K562 (cell line): Measurements from ENCODE around the gene CMTR1. TPM values are rescaled to one million over a fixed set of nuclear protein-coding genes. Genes with fewer than 3 reads are reported as not detected.
A peak's percentile ranks its signal among the peaks of the same experiment; 100 is the strongest.

Experiments used
- ATAC-seq: fragments of 200-7000 bp; cut with Tn5 transposase; 3 replicates; pipeline ENCODE4 v1.9.1; 2020; ENCODE audit warnings: moderate library complexity
- BruUV-seq: library from RNA; stranded (reverse); fragments of 400-500 nt; replicated peaks from 2 replicates; lab custom pipeline; 2021; lab: Mats Ljungman, UMichigan
- CTCF ChIA-PET: fragments of 300-600 bp; formaldehyde crosslinking; extraction: SDS; loops from one replicate; lab custom pipeline; 2021; ENCODE audit warnings: low intra/inter-chr PET ratio; lab: Yijun Ruan, JAX
- POLR2A ChIA-PET: fragments of 300-600, 350-650 bp; sonication (Branson Sonifier 250); formaldehyde crosslinking; extraction: SDS; loops from one replicate; lab custom pipeline; 2021; ENCODE audit warnings: antibody characterized with exemption, inconsistent platforms; lab: Yijun Ruan, JAX
- DNase-seq, 4 experiments: peaks; one replicate each; pipeline versions ENCODE4 v3.0.0 to v3.0.0-alpha.2; 2011 to 2018; ENCODE audit warnings: low spot score in 3 of 4, mixed read lengths in 3 of 4; ENCODE audit errors: extremely low read depth in 1 of 4
- FAIRE-seq: peaks from 2 replicates; lab custom pipeline; 2011; peaks lifted over from hg19 to GRCh38; lab: Jason Lieb, UNC
- H2AFZ ChIP-seq: 2 replicates; pipeline ENCODE4 v1.6.0; 2011; ENCODE audit warnings: low read depth, low read length, control low read depth, inconsistent platforms
- H3K27ac ChIP-seq: fragments of 200-600 bp; 3 replicates; pipeline ENCODE4 v1.8.0; 2011; ENCODE audit warnings: low read depth, mild to moderate bottlenecking, control low read depth, inconsistent platforms, low read length, moderate library complexity, mixed read lengths; ENCODE audit errors: extremely low read depth
- H3K27me3 ChIP-seq, 2 experiments: fragments of 300-600 bp in 1 of 2; 2 replicates in 1 of 2; 3 replicates in 1 of 2; pipeline versions ENCODE4 v1.6.0 to v1.8.0; 2011; ENCODE audit warnings: inconsistent platforms in 2 of 2, low read length in 2 of 2, mild to moderate bottlenecking in 1 of 2, mixed read lengths in 1 of 2, moderate library complexity in 1 of 2; ENCODE audit not compliant: control insufficient read depth in 2 of 2, insufficient read depth in 2 of 2
- H3K36me3 ChIP-seq: fragments of 300-600 bp; 3 replicates; pipeline ENCODE4 v1.8.0; 2011; ENCODE audit warnings: mild to moderate bottlenecking, low read length, inconsistent platforms; ENCODE audit not compliant: control insufficient read depth, insufficient read depth
- H3K4me1 ChIP-seq, 2 experiments: fragments of 200-600 bp in 1 of 2; replicated peaks in 1 of 2; 2 replicates in 1 of 2; 3 replicates in 1 of 2; pipeline versions ENCODE4 v1.5.1 to v1.8.0; 2011; ENCODE audit warnings: inconsistent platforms in 2 of 2, low read length in 2 of 2, mild to moderate bottlenecking in 1 of 2, mixed read lengths in 1 of 2, moderate library complexity in 1 of 2; ENCODE audit not compliant: control insufficient read depth in 2 of 2, insufficient read depth in 2 of 2
- H3K4me2 ChIP-seq: 2 replicates; pipeline ENCODE4 v1.6.1; 2011; ENCODE audit warnings: low read length, control low read depth, inconsistent platforms, mixed read lengths; ENCODE audit not compliant: insufficient read depth
- H3K4me3 ChIP-seq: fragments of 200-600 bp; sonication (generic), shearing (Covaris generic); 2 replicates; pipeline ENCODE4 v1.5.1; 2016; ENCODE audit warnings: control low read depth, inconsistent platforms
- H3K79me2 ChIP-seq: fragments of 200-600 bp; 3 replicates; pipeline ENCODE4 v1.8.0; 2011; ENCODE audit warnings: low read length, inconsistent platforms; ENCODE audit not compliant: control insufficient read depth, insufficient read depth
- H3K9ac ChIP-seq, 2 experiments: 2 replicates each; pipeline versions ENCODE4 v1.6.0 to v1.6.1; 2011; ENCODE audit warnings: low read depth in 2 of 2, low read length in 2 of 2, control low read depth in 1 of 2, inconsistent platforms in 1 of 2, mild to moderate bottlenecking in 1 of 2, mixed read lengths in 1 of 2; ENCODE audit not compliant: insufficient read depth in 1 of 2
- H3K9me1 ChIP-seq: one replicate; pipeline ENCODE4 v1.6.0; 2011; ENCODE audit warnings: inconsistent platforms, mild to moderate bottlenecking, low read length, moderate library complexity; ENCODE audit not compliant: control insufficient read depth, insufficient read depth
- H3K9me3 ChIP-seq: replicated peaks from 2 replicates; pipeline ENCODE4 v1.5.1; 2011; ENCODE audit warnings: low read depth, low read length, inconsistent platforms; ENCODE audit not compliant: control insufficient read depth, insufficient read depth
- H4K20me1 ChIP-seq: replicated peaks from 2 replicates; pipeline ENCODE4 v1.6.1; 2011; ENCODE audit warnings: low read length, inconsistent platforms, mixed read lengths; ENCODE audit not compliant: control insufficient read depth, insufficient read depth
- FOXJ2 ChIP-seq: fragments of 200-800 bp; sonication (Bioruptor generic); IDR thresholded peaks from 2 replicates; pipeline ENCODE4 v1.6.1; 2016; ENCODE audit warnings: missing genetic modification characterization, missing compliant biosample characterization
- FOXJ3 ChIP-seq: sonication (generic); formaldehyde crosslinking; IDR thresholded peaks from 2 replicates; pipeline ENCODE4 v1.4.0; 2020; ENCODE audit warnings: mild to moderate bottlenecking, missing genetic modification reagents
- HNRNPK ChIP-seq: fragments of 200-400 bp; formaldehyde crosslinking; IDR thresholded peaks from one replicate; pipeline ENCODE4 v1.6.1; 2018; ENCODE audit warnings: mild to moderate bottlenecking, low read depth, low read length; ENCODE audit not compliant: poor library complexity, severe bottlenecking
- NR3C1 ChIP-seq: sonication (generic); formaldehyde crosslinking; IDR thresholded peaks from 2 replicates; pipeline ENCODE4 v1.8.1; 2022; ENCODE audit warnings: missing genetic modification reagents
- RBM17 ChIP-seq: fragments of 200-400 bp; formaldehyde crosslinking; IDR thresholded peaks from 2 replicates; pipeline ENCODE4 v1.6.1; 2017; ENCODE audit warnings: low read depth, mild to moderate bottlenecking, low read length, borderline replicate concordance
- SP1 ChIP-seq: sonication (generic); formaldehyde crosslinking; IDR thresholded peaks from 2 replicates; pipeline ENCODE4 v1.8.1; 2022; ENCODE audit warnings: mild to moderate bottlenecking, missing genetic modification reagents
- SP2 ChIP-seq: IDR thresholded peaks from 2 replicates; pipeline ENCODE4 v1.6.1; 2011; ENCODE audit warnings: mild to moderate bottlenecking, low read depth, low read length, moderate library complexity; ENCODE audit not compliant: poor library complexity, severe bottlenecking; ENCODE audit errors: extremely low read depth
- TSHZ1 ChIP-seq: fragments of 250-450 bp; sonication (Bioruptor Pico); IDR thresholded peaks from 2 replicates; pipeline ENCODE4 v1.4.0; 2020; ENCODE audit warnings: mild to moderate bottlenecking, moderate library complexity
- ZBED1 ChIP-seq: IDR thresholded peaks from 2 replicates; pipeline ENCODE4 v1.6.1; 2014
- ZBTB9 ChIP-seq: fragments of 450-650 bp; formaldehyde crosslinking; IDR thresholded peaks from 2 replicates; pipeline ENCODE4 v1.4.0; 2020; ENCODE audit warnings: mild to moderate bottlenecking, moderate library complexity
- ZNF124 ChIP-seq: sonication (generic); formaldehyde crosslinking; IDR thresholded peaks from 2 replicates; pipeline ENCODE4 v1.8.1; 2022; ENCODE audit warnings: missing genetic modification reagents
- ZNF764 ChIP-seq: fragments of 250-450 bp; sonication (Bioruptor Pico); IDR thresholded peaks from 2 replicates; pipeline ENCODE4 v1.4.0; 2020; ENCODE audit warnings: low read depth, mild to moderate bottlenecking, moderate library complexity
- WGBS: fragments of 100-300 bp; shearing (Covaris generic); methylation state at CpG from one replicate; pipeline ENCODE4 v1.1.6; 2016; ENCODE audit warnings: low coverage, mixed read lengths; ENCODE audit not compliant: insufficient coverage; ENCODE audit errors: missing lambda C conversion rate; 5-methylcytosine and 5-hydroxymethylcytosine counted together
- in situ Hi-C: fragments of 300-500 bp; cut with MboI; formaldehyde crosslinking; loops from 4 replicates; pipeline ENCODE4 v1.15.0; 2018; ENCODE audit warnings: inconsistent platforms, mixed read lengths
- intact Hi-C: fragments of 100-400 bp; cut with micrococcal nuclease; formaldehyde crosslinking; loops from 2 replicates; pipeline ENCODE4 v1.14.2; 2022
- polyA plus RNA-seq, 8 experiments: library from polyadenylated mRNA; depleted of rRNA in 4 of 8; stranded (reverse) in 5 of 8; unstranded in 3 of 8; fragments of >200 nt; fragmentation: Nextera tagmentation in 2 of 8; fragmentation: Illumina TruSeq in 1 of 8; extraction: Ambion mirVana in 2 of 8; extraction: Trizol in 1 of 8; gene quantifications; 2 replicates each; pipeline versions ENCODE4 v1.2.1 to v1.2.3, GENCODE V29; 2011 to 2014; ENCODE audit warnings: inconsistent platforms in 1 of 8, missing spikeins in 1 of 8
- total RNA-seq, 7 experiments: library from RNA; depleted of rRNA in 6 of 7; stranded (reverse); fragments of >200 nt in 6 of 7; fragmentation: Illumina TruSeq in 2 of 7; extraction: Trizol in 2 of 7; gene quantifications; 2 replicates each; pipeline versions ENCODE4 v1.2.1 to v1.2.3, GENCODE V29; 2011 to 2021; ENCODE audit warnings: low replicate concordance in 1 of 7

CMTR1 gene
- total and polyA plus RNA-seq, 9 of the 15 experiments (the other 6 are each of a cell fraction or from before 2014, with no cell fraction given): 2.9 to 63.5 (median 49.5) TPM

DNA sequence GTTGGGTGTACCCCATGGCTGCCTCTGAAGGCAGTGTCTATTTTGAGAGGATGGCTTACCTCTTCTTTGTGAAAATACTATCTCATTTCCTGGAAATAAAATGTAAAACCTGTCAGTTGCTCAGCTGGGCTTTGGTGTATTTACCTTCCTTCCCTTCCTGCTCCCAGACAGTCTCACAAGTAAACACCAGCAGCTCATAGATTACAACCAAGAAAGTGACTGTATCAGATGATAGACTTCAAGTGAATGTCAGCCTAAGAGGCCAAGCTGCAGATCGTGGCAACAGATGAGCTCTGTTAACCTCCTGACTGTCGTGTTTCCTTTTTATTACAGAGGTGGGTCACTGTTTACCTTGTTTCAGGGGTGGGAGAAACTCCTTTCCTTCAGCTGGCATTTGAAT, 41.9 kb upstream of the CMTR1 start:
- H3K36me3 ChIP-seq: peaks cover 44% of the 10 kb centered on the region

GRCh38 chr6:37392821-37393220, 40.2 kb upstream of the CMTR1 start:
- Histone ChIP-seq H3K4me2 (no peak overlapping the region), H3K9ac (no peak overlapping the region), H3K27ac (no peak overlapping the region), H3K9me3 (no peaks in the 10 kb centered on the region), H3K4me3 (no peak overlapping the region), H2AFZ (no peak overlapping the region), H3K27me3 (no peaks in the 10 kb centered on the region), H3K9me1 (peaks cover 3% of the 10 kb centered on the region), H3K36me3 (peaks cover 34% of the 10 kb centered on the region), H4K20me1 (no peaks in the 10 kb centered on the region; the same call in 1 of the 2 replicates), H3K79me2 (no peaks in the 10 kb centered on the region), H3K4me1 (peaks cover 1 to 5% of the 10 kb centered on the region in 2 experiments; a peak in 3 of 5 replicates)
- WGBS: 95% methylated on average over 1 of the region's 1 CpG
- FAIRE-seq (no peak), DNase-seq (peak in 1 of 4 experiments; percentile 6), ATAC-seq (no peak)
- POLR2A ChIA-PET: interaction anchor here (0.8 to 1.5 kb wide), 4 partner anchors 9 to 176 kb away, joined by 3 to 4 read pairs (median 3); no protein-coding TSS in a partner anchor
- BruUV-seq: no TSS peak
- intact Hi-C loops: no loop called here
- CTCF ChIA-PET: no interaction called here
- in situ Hi-C loops: no loop called here
- TF ChIP-seq HNRNPK (no peak), FOXJ3 (CRISPR knock-in tag) (no peak), SP2 (no peak), NR3C1 (CRISPR knock-in tag) (no peak), SP1 (CRISPR knock-in tag) (no peak), ZBTB9 (CRISPR knock-in tag) (no peak), ZNF764 (CRISPR knock-in tag) (no peak), RBM17 (no peak), TSHZ1 (no peak), ZBED1 (no peak)

More for the DNA sequence above, 41.9 kb upstream of the CMTR1 start:
- Histone ChIP-seq H4K20me1 (no peaks in the 10 kb centered on the region; the same call in 1 of the 2 replicates), H3K4me3 (no peak overlapping the region), H3K9me3 (no peaks in the 10 kb centered on the region), H3K4me2 (no peak overlapping the region), H2AFZ (no peak overlapping the region), H3K27ac (no peak overlapping the region), H3K9ac (no peak overlapping the region), H3K4me1 (no peaks in the 10 kb centered on the region; a peak in 1 of 5 replicates), H3K9me1 (peaks cover 3% of the 10 kb centered on the region), H3K79me2 (no peaks in the 10 kb centered on the region), H3K27me3 (no peaks in the 10 kb centered on the region)
- POLR2A ChIA-PET: interaction anchor here (1.4 kb wide), 1 partner anchor 70 kb away, joined by 3 read pairs; no protein-coding TSS in a partner anchor
- FAIRE-seq: no peak
- DNase-seq: no peak
- intact Hi-C loops: no loop called here
- no peak for ATAC-seq
- CTCF ChIA-PET: interaction anchor here (0.6 kb wide), 1 partner anchor 106 kb away, joined by 3 read pairs; no protein-coding TSS in a partner anchor
- BruUV-seq: no TSS peak
- TF ChIP-seq FOXJ2 (0 out of 2 replicates have a peak, but pooled peaks have one; percentile 27), ZNF124 (CRISPR knock-in tag) (no peak)
- 33% methylated on average over 2 of the region's 2 CpGs for WGBS
- in situ Hi-C loops: no loop called here
